CD4-positive, alpha-beta T cell (primary cell): ENCODE results near the gene TMEM108. TPM values are rescaled to one million over a fixed set of nuclear protein-coding genes. Genes with fewer than 3 reads are reported as not detected.

Source experiments
- ATAC-seq: fragments of 200-7000 bp; cut with Tn5 transposase; one replicate; pipeline ENCODE4 v1.10.0; 2022; ENCODE audit warnings: mild to moderate bottlenecking; ENCODE audit not compliant: poor library complexity
- CTCF ChIA-PET: fragments of 350-600 bp; sonication (Branson Sonifier 250); formaldehyde crosslinking; loops from one replicate; lab custom pipeline; 2021; ENCODE audit warnings: antibody characterized with exemption, inconsistent platforms; lab: Charles Lee
- POLR2A ChIA-PET: fragments of 350-600 bp; sonication (Branson Sonifier 250); formaldehyde crosslinking; loops from one replicate; lab custom pipeline; 2021; ENCODE audit warnings: antibody characterized with exemption, inconsistent platforms; lab: Charles Lee
- DNase-seq, 14 experiments: peaks; one replicate each; pipeline ENCODE4 v3.0.0-alpha.2; 2013 to 2020; ENCODE audit warnings: mixed read lengths in 2 of 14
- H3K27ac ChIP-seq, 2 donors: one replicate each; pipeline versions ENCODE4 v1.5.1 to v1.7.0; 2013; ENCODE audit warnings: low read length in 2 of 2, low read depth in 1 of 2, mild to moderate bottlenecking in 1 of 2
- H3K27me3 ChIP-seq, 2 experiments: 1 replicate in 1 of 2; 2 replicates in 1 of 2; pipeline versions ENCODE4 v1.6.1 to v1.7.0; 2013; ENCODE audit warnings: low read length in 2 of 2, control low read depth in 1 of 2, mild to moderate bottlenecking in 1 of 2, moderate library complexity in 1 of 2; ENCODE audit not compliant: insufficient read depth in 2 of 2, control insufficient read depth in 1 of 2
- H3K36me3 ChIP-seq: one replicate; pipeline ENCODE4 v1.6.1; 2013; ENCODE audit warnings: low read length, control low read depth; ENCODE audit not compliant: insufficient read depth
- H3K4me1 ChIP-seq: one replicate; pipeline ENCODE4 v1.6.1; 2013; ENCODE audit warnings: low read length, control low read depth; ENCODE audit not compliant: insufficient read depth
- H3K4me3 ChIP-seq: one replicate; pipeline ENCODE4 v1.5.1; 2013; ENCODE audit warnings: mild to moderate bottlenecking, low read length, moderate library complexity
- H3K9me3 ChIP-seq, 2 experiments: 1 replicate in 1 of 2; 2 replicates in 1 of 2; pipeline versions ENCODE4 v1.6.1 to v1.7.0; 2013; ENCODE audit warnings: low read length in 2 of 2, mild to moderate bottlenecking in 2 of 2, control low read depth in 1 of 2, moderate library complexity in 1 of 2; ENCODE audit not compliant: control insufficient read depth in 1 of 2, insufficient read depth in 1 of 2
- H3K27ac Mint-ChIP-seq: one replicate; pipeline ENCODE4 v1.8.0; 2020; ENCODE audit warnings: mixed read lengths
- H3K27me3 Mint-ChIP-seq: one replicate; pipeline ENCODE4 v1.8.0; 2021; ENCODE audit warnings: mixed read lengths
- H3K36me3 Mint-ChIP-seq: one replicate; pipeline ENCODE4 v1.8.0; 2021; ENCODE audit warnings: low read depth, mixed read lengths
- H3K4me1 Mint-ChIP-seq: one replicate; pipeline ENCODE4 v1.8.0; 2021; ENCODE audit warnings: low read depth, mixed read lengths
- H3K4me3 Mint-ChIP-seq: one replicate; pipeline ENCODE4 v1.8.0; 2020; ENCODE audit warnings: mild to moderate bottlenecking, mixed read lengths
- H3K9me3 Mint-ChIP-seq: one replicate; pipeline ENCODE4 v1.8.0; 2020; ENCODE audit warnings: mixed read lengths
- intact Hi-C, 2 experiments: fragments of 100-400 bp; cut with DNase I in 1 of 2; cut with micrococcal nuclease in 1 of 2; formaldehyde crosslinking; loops; one replicate each; pipeline versions ENCODE4 v1.15.1 to v1.9.0; 2023 to 2025; cut with DNase I, micrococcal nuclease
- total RNA-seq, 174 experiments: library from RNA in 2 of 174; stranded (reverse) in 2 of 174; gene quantifications; one replicate each; pipeline ENCODE4 v1.2.3 and lab custom pipeline; 2021 to 2026
- TF ChIP-seq, protein P1 (sequence below): fragments of 200-600 bp; IDR thresholded peaks from one replicate; pipeline ENCODE4 v1.8.0; 2022; ENCODE audit warnings: antibody characterized with exemption, mild to moderate bottlenecking

Gene TMEM108
- total RNA-seq, 2 experiments from 2014 or later, result not detected

DNA sequence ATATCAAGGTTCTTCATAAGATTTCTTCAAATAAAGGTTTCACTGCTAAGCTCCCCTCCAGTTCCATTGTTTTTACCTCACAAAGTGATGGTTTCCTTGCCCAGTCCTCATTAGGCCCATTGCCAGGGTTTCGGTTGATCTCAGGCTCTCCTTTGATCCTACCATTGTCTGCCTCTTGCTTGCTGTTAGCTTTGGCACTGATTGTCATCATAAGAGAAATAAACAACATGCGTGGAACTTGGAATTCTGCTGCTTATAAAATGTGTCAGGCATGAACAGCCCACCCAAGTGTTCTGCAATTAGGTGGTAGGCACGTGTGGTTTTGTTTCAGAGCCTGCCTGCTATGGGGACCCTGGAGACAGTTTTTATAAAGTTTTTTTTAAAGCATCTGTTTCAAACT lies 254.1 kb downstream of the TMEM108 start:
- DNase-seq (no peak), ATAC-seq (no peak)
- ChIA-PET CTCF (no interaction called here), POLR2A (no interaction called here)
- Mint-ChIP-seq H3K27ac (no peak overlapping the region), H3K36me3 (no peaks in the 10 kb centered on the region), H3K4me1 (no peaks in the 10 kb centered on the region), H3K27me3 (peaks cover 16% of the 10 kb centered on the region), H3K4me3 (no peak overlapping the region), H3K9me3 (no peaks in the 10 kb centered on the region)
- intact Hi-C loops, result no loop called here
- Histone ChIP-seq H3K4me3 (no peak overlapping the region), H3K4me1 (no peaks in the 10 kb centered on the region), H3K36me3 (no peaks in the 10 kb centered on the region), H3K27me3 (peaks cover 0 to 6% of the 10 kb centered on the region in 2 experiments), H3K27ac (no peak overlapping the region), H3K9me3 (no peaks in the 10 kb centered on the region)
- TF ChIP-seq, protein P1, sequence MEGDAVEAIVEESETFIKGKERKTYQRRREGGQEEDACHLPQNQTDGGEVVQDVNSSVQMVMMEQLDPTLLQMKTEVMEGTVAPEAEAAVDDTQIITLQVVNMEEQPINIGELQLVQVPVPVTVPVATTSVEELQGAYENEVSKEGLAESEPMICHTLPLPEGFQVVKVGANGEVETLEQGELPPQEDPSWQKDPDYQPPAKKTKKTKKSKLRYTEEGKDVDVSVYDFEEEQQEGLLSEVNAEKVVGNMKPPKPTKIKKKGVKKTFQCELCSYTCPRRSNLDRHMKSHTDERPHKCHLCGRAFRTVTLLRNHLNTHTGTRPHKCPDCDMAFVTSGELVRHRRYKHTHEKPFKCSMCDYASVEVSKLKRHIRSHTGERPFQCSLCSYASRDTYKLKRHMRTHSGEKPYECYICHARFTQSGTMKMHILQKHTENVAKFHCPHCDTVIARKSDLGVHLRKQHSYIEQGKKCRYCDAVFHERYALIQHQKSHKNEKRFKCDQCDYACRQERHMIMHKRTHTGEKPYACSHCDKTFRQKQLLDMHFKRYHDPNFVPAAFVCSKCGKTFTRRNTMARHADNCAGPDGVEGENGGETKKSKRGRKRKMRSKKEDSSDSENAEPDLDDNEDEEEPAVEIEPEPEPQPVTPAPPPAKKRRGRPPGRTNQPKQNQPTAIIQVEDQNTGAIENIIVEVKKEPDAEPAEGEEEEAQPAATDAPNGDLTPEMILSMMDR, result no peak

GRCh38 chr3:133293397-133294110 lies 255.4 kb downstream of the TMEM108 start:
- no peaks in the 10 kb centered on the region for H3K36me3 ChIP-seq
- no peaks in the 10 kb centered on the region for H3K9me3 ChIP-seq
- Mint-ChIP-seq H3K4me3 (no peak overlapping the region), H3K27ac (no peak overlapping the region), H3K9me3 (no peaks in the 10 kb centered on the region), H3K36me3 (no peaks in the 10 kb centered on the region), H3K4me1 (no peaks in the 10 kb centered on the region), H3K27me3 (peaks cover 10% of the 10 kb centered on the region)
- H3K4me3 ChIP-seq, result no peak overlapping the region
- ATAC-seq, result no peak
- H3K27me3 ChIP-seq, result peaks cover 0 to 6% of the 10 kb centered on the region in 2 experiments
- intact Hi-C loops, result no loop called here
- DNase-seq, result no peak
- no peak overlapping the region for H3K27ac ChIP-seq
- TF ChIP-seq, protein P1, result no peak
- ChIA-PET CTCF (no interaction called here), POLR2A (no interaction called here)
- no peaks in the 10 kb centered on the region for H3K4me1 ChIP-seq

- Mint-ChIP-seq H3K9me3 (no peaks in the 10 kb centered on the region), H3K27ac (no peak overlapping the region), H3K27me3 (peaks cover 7% of the 10 kb centered on the region), H3K36me3 (no peaks in the 10 kb centered on the region), H3K4me3 (no peak overlapping the region), H3K4me1 (no peaks in the 10 kb centered on the region)
- Histone ChIP-seq H3K36me3 (no peaks in the 10 kb centered on the region), H3K27ac (no peak overlapping the region), H3K9me3 (no peaks in the 10 kb centered on the region), H3K4me1 (no peaks in the 10 kb centered on the region), H3K4me3 (no peak overlapping the region), H3K27me3 (peaks cover 0 to 6% of the 10 kb centered on the region in 2 experiments)
- TF ChIP-seq, protein P1, result no peak
- intact Hi-C loops, result no loop called here
- ChIA-PET CTCF (no interaction called here), POLR2A (no interaction called here)
- DNase-seq, result no peak
- no peak for ATAC-seq
Measured at GRCh38 chr3:133294253-133294652, 256.1 kb downstream of the TMEM108 start.
